Posterior vena cava (tissue), 2 donors: Measurements from ENCODE around the gene NAA16. TPM values are rescaled to one million over a fixed set of nuclear protein-coding genes. Genes with fewer than 3 reads are reported as not detected.
"Not testable (repeated sequence)": the region's sequence is repeated elsewhere in the genome, so short reads cannot be mapped to it uniquely, and the experiment has no call there.

Source experiments
- DNase-seq: peaks from one replicate; pipeline ENCODE4 v3.0.0-alpha.2; 2020; ENCODE audit warnings: low spot score
- intact Hi-C, 2 donors: fragments of 100-400 bp; cut with DNase I; formaldehyde crosslinking; loops; one replicate each; pipeline versions ENCODE4 v1.14.1 to v1.14.2; 2022 to 2023
- total RNA-seq, 2 donors: library from RNA; stranded (reverse); fragmentation: NEBNext Ultra II Directional; extraction: Animal tissue kit (Norgen Biotek cat#: 25700); gene quantifications; one replicate each; pipeline ENCODE4 v1.2.1, GENCODE V29; 2021
- donor health status: DM: yes; HTN: yes; CAD: no.
- donor health status: DM: yes; HTN: yes; CAD: no.

The NAA16 gene
- total RNA-seq, 2 donors from 2014 or later: 15.8 to 17.2 TPM

DNA sequence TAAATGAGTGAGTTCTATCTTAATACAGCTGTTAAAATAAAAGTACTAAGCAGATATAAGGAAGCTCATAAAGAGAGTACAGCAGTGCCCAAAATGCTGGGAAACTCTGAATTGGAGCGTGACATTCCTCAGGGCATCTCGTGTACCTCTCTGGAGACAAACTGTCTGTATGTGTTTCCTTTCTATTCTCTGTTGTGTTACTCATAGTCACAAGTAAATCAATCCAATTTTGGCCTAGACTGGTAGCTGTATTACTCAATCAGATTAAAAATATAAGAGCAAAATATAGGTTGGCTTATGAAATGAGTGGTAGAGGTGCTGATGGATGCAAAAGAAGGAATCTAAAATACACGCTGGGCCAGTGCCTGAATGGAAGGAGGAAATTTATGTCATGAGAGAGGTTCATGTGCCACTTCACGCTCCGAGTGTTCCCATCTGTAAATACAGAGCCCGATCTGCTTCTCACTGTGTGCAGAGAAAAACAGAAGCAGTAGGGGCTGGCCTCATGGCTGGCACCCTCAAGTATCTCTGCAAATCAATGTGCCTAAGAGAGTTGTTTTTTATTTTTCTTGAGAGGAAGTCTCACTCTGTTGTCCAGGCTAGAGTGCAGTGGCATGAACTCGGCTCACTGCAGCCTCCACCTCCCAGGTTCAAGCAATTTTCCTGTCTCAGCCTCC lies 87.6 kb downstream of the NAA16 start:
- intact Hi-C loops: no loop called here
- DNase-seq: no peak

DNA sequence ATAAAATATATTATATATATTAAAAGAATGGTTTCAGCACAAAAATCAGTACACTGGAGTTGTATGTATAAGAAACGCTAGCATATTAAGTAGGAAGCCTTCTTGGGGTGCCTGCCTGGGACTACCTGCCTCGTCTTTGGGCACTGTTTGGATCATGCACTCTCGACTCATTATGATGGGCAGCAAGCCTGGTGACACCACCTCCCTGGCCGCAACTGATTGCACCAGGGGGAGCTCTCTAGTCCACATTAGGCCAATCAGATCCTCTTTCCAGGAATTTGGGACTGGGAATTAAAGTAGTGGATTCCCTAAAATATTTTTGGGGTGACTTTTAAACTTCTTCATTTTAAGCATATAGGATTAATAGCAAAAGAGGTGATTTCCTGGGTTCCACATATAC lies 90.3 kb downstream of the NAA16 start:
- no peak for DNase-seq
- intact Hi-C loops: no loop called here

DNA sequence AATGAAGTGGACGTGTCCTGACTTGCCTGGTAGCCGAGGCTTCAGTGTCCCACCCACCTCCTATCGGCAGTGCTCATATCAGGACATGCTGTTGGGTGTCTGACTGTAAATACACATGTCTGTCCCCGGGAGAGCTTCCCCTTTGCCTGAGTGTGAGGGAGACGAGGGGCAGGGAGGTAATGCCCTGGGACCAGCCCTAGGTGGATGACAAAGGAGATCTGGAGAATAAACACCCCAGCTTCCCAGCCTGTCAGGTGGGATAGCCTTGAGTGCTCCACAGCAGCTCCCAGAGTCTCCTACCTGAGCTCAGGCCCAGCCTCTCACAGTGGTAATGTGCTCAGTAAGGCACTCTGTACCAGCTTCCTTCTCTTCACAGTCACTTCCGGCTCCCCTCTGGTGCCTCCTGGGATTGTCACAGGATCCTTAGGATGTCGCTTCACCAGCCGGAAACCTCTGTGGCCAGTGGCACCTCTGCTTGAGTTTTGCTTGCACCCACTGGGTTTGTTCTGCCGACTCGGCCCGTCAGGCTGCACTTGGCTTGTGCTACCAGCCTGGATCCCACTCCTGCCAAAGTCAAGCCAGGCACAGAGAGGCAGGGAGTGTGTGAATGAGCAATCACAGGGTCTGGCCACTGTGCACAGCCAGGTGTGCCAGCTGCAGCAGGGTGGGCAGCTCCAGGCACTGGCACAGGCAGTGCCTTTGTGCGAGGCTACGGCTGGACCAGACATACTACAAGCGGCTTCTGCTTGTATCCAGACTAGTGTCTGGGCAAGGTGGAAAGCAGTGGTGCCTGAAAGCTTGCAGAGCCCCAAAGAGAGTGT lies 91.8 kb downstream of the NAA16 start:
- DNase-seq: no peak
- intact Hi-C loops: no loop called here

DNA sequence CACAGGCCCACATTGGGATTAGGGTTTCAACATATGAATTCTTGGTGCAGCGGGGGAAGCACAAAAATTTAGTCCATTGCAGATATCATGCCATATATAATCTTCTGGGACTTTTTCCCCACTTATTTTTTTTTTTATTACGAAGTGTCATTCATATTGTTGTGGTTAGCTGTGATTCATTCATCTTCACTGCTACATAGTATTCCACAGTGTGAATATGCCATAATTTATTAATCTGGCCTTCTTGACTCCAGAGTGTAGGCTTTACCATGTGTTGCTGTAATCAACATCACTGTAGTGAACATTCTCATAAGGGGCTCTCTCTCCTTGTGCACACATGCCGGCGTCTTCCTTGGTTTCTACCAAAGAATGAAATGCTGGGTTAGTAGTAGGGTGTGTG lies 92.9 kb downstream of the NAA16 start:
- intact Hi-C loops: no loop called here

DNA sequence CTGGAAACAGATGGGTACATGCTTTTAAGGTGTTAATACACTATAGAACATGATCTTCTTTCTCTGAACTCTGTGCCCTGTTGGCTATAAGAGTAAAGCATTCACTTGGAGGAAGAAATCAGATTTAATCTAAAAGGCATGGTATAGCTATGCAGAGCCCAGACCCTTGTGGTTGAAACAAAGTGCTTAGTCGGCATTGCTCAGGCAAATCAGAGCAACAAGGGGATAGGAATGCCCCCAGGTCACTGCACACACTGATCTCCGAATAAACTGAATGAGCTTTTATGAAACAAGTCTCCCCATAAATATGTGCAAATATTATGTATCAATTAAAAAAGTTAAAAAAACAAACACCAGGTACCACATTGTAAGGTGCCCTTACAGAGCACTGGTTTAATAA lies 94.3 kb downstream of the NAA16 start:
- DNase-seq: no peak
- intact Hi-C loops: no loop called here

More for the DNA sequence above, 92.9 kb downstream of the NAA16 start:
- DNase-seq: no peak

DNA sequence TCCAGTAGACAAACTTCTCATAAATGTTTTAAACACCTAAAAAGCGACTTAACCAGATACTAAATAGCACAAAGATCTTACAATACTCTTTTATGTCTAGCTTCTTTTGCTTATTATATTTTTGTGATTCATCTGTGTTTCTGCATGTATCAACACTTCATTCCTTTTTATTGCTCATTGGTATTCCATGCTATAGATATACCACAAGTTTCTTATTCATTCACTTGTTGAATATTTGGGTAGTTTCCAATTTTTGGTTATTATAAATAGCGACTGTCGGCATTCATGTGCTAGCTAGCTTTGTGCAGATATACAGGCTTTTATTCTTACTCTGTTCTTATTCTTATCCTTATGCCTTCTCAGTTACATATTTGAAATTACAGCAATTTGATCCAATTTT lies 96.3 kb downstream of the NAA16 start:
- no peak for DNase-seq
- intact Hi-C loops: no loop called here

DNA sequence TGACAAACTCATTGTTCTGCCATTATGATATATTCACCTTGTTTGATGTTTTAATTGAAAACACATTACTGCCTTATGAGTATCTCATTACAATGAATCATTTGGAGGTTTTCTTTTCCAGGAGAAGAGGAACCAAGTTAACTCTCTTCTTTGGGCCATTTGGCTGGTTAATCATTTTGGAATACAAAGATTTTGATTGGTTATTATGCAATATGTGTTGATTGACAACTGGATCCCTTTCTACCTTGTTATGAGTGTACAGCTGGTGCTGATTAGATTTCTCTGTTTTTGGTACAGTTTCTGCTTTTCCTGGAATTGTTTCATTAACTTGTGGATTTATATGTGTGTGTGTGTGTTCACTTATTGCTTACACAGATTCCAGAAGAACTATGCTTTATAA lies 97.1 kb downstream of the NAA16 start:
- DNase-seq: no peak
- intact Hi-C loops: no loop called here

DNA sequence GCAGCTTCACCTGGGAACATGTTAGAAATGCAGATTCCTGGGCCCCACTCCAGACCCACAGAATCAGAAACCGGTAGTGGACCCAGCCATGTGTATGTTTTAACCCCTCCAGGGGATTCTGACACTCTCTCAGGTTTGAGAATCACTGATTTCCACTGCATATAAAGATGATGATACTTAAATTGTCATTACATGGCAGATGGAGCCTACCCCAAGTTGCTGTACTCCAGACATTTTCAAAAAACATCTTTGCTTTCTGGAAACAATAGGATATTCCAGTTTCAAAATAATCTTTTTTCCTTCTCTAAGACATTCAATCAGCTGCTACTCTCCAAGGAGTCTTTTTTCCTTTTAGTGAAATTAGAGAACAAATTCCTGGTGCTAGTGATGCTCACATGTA lies 97.7 kb downstream of the NAA16 start:
- no peak for DNase-seq
- intact Hi-C loops: no loop called here

DNA sequence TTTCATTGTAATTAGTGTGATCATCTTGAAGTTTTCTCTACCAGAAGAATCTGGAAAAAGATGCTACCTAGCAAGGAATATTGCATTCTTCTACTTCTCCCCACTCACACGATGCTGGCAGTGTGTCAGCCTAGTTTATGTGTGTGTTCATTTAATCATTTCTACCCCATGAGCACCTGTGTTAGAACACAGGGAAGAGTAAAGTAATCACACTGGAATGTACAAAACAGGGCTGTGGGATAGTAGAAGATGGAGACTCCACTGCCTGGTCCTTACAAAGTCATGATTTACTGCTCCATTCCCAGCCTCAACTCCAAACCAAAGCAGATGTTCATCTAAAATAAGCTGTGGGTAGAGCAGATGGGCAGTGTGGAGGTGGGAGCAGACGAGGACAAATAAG lies 98.5 kb downstream of the NAA16 start:
- intact Hi-C loops: no loop called here

DNA sequence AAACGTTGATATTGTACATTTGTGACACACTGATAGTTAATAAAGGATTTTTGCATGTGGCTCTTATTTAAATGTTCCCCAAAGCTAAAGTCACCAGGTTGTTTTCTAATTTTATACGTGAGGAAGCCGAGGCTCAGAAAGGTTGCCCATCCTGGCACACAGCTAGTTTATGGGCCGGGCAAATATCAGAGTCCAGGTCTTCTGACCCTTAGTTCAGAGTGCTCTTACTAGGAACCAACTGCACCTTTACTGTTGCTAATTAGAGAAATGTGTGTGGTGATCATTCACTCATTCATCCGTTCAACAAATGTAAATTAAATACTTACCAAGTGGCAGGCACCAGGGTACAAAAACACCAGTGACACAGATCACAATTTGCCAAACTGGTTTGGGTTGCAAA lies 100.0 kb downstream of the NAA16 start:
- intact Hi-C loops: no loop called here
- DNase-seq: no peak

More for the DNA sequence above, 98.5 kb downstream of the NAA16 start:
- no peak for DNase-seq

DNA sequence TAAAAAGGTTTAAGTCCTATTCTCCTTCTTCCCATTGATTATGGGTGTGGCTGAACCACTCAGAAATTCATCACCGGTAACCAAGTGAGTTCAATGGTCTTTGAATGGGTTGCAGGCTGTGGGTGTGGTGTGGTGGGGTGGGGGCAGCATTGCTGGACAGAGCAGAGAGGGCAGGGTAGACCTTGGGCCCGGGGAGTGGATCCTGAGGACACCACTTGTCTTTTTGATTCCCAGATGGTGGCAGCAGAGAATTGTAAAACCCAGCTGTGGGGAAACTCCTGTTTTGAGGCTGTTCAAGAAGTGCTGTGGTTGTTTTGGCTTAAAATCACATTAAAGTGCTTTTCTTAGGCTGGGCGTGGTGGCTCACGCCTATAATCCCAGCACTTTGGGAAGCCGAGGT lies 100.5 kb downstream of the NAA16 start:
- intact Hi-C loops: no loop called here
- no peak for DNase-seq

DNA sequence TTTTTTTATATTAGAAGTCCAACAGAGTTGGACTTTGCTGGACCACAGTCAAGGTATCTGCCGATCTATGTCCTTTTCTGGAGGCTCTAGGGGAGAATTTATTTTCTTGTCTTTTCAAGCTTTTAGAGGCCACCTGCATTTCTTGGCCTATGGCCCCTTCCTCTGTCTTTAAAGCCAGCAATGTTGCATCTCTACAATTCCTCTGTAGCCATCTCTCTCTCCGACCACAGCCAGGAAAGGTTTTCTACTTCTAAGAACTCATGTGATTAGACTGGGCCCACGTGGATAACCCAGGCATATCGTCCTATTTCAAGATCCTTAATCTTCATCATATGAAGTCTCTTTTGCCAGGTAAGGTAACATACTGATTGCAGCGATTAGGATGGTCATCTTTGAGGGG lies 102.8 kb downstream of the NAA16 start:
- intact Hi-C loops: no loop called here

DNA sequence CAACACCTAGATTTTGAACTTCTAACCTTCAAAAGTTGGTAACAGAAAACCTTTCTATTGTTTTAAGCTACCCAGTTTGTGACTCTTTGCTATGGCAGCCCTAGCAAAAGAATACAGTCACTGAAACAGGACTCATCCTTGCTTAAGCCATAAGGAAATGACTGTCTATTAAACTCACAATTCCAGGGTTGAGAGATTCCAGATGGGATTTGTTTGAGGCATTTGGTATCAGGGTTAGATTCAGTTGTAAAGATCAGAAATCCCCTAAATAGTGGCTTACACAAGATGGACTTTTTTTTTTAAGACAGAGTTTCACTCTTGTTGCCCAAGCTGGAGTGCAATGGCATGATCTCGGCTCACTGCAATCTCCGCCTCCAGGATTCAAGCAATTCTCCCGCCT lies 105.2 kb downstream of the NAA16 start:
- DNase-seq: no peak
- intact Hi-C loops: no loop called here

More for the DNA sequence above, 102.8 kb downstream of the NAA16 start:
- DNase-seq: no peak

DNA sequence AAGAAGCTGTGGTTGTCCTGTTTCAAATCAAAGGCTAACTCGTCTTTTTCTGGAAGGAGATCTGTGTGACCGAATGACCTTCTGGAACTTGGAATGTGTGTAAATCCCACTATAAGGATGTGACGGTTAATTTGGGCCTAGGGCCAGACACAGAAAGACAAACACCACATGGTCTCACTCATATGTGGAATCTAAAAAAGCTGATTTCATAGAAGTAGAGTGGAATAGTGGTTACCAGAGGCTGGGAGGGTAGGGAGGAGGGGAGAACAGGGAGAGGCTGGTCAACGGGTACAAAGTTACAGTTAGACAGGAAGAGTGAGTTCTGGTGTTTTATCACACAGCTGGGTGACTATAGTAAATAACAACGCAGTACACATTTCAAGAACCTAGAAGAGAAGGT lies 107.0 kb downstream of the NAA16 start:
- intact Hi-C loops: no loop called here
- no peak for DNase-seq

DNA sequence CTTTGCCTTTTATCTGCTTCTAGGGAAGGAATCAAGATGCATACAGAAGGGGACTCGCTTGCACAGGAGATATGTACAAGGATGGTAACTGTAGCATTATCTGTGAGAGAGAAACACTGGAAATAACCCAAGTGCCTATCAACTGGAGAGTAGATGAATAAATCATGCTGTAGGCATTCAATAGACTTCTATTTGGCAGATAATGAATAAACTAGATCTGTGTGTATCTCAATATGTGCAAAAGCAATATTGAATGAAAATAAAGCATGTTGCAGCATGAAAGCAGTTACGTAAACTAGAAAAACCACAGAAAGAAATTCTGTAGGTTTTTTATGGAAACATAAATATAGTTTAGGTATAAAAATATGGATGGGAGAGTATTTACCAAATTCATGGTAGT lies 107.7 kb downstream of the NAA16 start:
- intact Hi-C loops: no loop called here
- no peak for DNase-seq

DNA sequence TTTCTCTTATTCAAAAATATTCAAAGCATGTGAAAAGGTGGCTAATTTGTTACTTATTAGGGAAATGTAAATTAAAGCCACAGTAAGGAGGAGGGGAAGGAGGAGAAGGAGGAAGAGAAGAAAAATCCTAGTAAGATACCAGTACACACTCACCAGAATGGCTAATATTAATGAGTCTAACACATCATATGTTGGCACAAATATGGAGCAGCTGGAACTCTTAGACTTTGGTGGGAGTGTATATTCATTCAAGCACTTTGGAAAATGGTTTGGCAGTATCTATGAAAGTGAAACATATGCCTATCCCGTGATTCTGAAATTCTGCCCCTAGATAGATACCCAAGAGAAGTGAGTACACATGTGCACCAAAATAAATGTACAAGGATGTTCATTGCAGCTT lies 108.1 kb downstream of the NAA16 start:
- no peak for DNase-seq
- intact Hi-C loops: no loop called here

DNA sequence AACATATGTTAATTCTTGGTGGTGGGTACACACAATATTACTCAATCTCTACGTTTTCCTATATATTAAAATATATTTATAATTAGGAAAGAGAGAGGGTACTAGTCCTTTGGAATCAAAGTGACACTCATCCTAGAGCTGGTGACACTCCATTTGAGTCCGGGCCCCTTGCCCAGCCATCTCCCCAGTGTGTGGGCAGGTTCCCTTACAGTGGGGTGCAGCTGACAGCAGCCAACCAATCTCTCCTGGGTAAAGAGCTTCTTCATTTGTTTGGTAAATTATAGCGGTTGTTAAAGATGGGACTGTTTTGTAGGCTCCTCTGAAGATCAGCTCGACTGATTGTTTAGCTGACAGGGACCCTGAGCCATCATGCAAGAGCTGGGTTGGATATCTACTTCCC lies 109.1 kb downstream of the NAA16 start:
- intact Hi-C loops: no loop called here
- no peak for DNase-seq

DNA sequence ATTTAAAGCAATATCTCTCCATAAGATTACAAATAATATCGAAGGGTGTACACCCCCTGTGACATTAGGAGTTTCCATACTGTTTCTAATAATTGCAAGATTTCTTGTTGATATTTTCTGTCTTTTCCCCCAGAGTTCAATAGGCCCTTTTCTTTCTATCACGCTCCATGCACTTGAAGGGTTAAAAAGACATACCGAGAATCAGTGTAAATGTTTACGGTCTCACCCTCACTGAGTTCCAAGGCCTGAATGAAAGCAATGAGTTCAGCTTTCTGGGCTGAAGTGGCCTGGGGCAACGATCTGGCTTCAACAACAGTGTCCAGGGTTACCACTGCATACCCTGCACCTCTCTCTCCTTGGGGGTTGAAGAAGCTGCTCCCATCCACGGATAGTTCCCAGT lies 110.3 kb downstream of the NAA16 start:
- intact Hi-C loops, DNase-seq: not testable (repeated sequence)

DNA sequence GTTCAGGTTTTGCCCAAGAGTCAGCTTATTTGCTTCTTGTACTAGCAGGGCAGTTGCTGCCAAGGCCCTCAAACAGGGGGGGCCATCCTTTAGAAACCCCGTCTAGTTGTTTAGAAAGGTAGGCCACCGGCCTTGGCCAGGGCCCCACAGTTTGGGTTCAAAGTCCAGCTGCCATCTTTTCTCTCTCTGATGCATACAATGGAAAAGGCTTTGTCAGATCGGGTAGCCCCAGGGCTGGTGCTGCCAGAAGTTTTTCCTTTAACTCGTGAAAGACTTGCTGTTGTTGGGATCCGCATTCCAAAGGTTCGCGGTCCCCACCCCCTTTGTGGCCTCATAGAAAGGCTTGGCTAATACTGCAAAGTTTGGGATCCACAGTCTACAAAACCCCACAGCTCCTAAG lies 110.9 kb downstream of the NAA16 start:
- intact Hi-C loops, DNase-seq: not testable (repeated sequence)

DNA sequence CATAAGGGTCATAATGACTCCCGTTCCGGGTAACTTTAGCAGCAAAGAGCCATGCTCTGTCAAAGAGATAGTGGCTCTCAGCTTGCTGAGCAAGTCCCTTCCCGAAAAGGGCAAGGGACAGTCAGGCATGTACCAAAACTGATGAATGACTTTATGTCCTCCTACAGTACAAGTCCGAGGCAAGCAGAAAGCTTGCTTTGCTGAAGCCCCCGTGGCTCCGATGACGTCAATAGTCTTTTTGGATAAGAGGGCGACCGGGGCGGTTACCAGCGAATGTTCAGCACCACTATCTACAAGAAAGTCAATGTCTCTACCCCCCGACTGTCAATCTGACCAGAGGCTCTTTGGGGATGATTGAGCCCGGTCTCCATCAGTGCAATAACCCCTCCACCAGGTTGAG lies 112.2 kb downstream of the NAA16 start:
- DNase-seq, intact Hi-C loops: not testable (repeated sequence)

DNA sequence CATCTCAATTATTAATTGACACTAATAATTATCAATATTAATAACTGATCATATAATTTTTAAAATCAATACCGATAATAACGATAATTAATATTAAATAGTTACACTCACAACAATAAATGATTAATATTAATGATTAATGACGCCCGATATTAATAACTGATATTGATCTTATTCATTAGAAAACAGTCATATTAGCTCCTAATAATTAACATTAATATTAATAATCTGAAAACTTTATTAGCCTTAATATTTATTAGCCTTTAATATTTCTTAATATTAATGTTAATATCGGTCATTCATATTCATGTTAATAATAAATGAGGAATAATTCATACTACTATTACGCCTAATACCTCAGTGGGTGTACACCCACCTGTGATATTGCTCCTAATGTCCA lies 113.6 kb downstream of the NAA16 start:
- DNase-seq, intact Hi-C loops: not testable (repeated sequence)
